Pancreas (tissue), 10 donors: ENCODE measurements around the gene TRIM25. TPM values are rescaled to one million over a fixed set of nuclear protein-coding genes. Genes with fewer than 3 reads are reported as not detected.

Source experiments
- ATAC-seq, 4 donors: fragments of 200-7000 bp; cut with Tn5 transposase; one replicate each; pipeline versions ENCODE4 v1.8.0 to v1.9.1; 2020; ENCODE audit warnings: mild to moderate bottlenecking in 4 of 4, moderate library complexity in 4 of 4
- DNase-seq, 6 donors: peaks; one replicate each; pipeline ENCODE4 v3.0.0-alpha.2; 2020
- FAIRE-seq: peaks from 2 replicates; lab custom pipeline; 2012; peaks lifted over from hg19 to GRCh38; lab: Jason Lieb, UNC
- H3K27ac ChIP-seq, 4 donors: fragments of 200-600 bp; sonication (generic); 1 replicate in 3 of 4; 2 replicates in 1 of 4; pipeline versions ENCODE4 v1.5.0 to v1.8.0; 2020
- H3K27me3 ChIP-seq, 4 donors: fragments of 200-600 bp; one replicate each; pipeline ENCODE4 v1.8.0; 2021
- H3K36me3 ChIP-seq, 3 donors: fragments of 200-600 bp; sonication (generic) in 1 of 3; one replicate each; pipeline versions ENCODE4 v1.5.0 to v1.8.0; 2020 to 2021
- H3K4me1 ChIP-seq, 3 donors: fragments of 200-600 bp; one replicate each; pipeline ENCODE4 v1.8.0; 2021
- H3K4me3 ChIP-seq, 4 donors: fragments of 200-600 bp; sonication (generic) in 2 of 4; one replicate each; pipeline versions ENCODE4 v1.5.0 to v1.8.0; 2020 to 2021
- H3K9me3 ChIP-seq, 4 donors: fragments of 200-600 bp; one replicate each; pipeline ENCODE4 v1.8.0; 2021
- WGBS, 2 donors: extraction: QIAGEN DNeasy Blood & Tissue Kit; methylation state at CpG; one replicate each; pipeline ENCODE4 v1.1.7; 2013; 5-methylcytosine and 5-hydroxymethylcytosine counted together
- intact Hi-C, 3 donors: fragments of 100-400 bp; cut with DNase I; formaldehyde crosslinking; loops; one replicate each; pipeline versions ENCODE4 v1.11.1 to v1.14.2; 2022
- polyA plus RNA-seq, 2 donors: library from polyadenylated mRNA; stranded (reverse); fragments of 200-250 nt; gene quantifications; one replicate each; pipeline ENCODE4 v1.2.3, GENCODE V29; 2013
- total RNA-seq, 6 donors: library from RNA; stranded (reverse); fragmentation: NEBNext Ultra II Directional in 4 of 6; extraction: Animal tissue kit (Norgen Biotek cat#: 25700) in 4 of 6; gene quantifications; one replicate each; pipeline versions ENCODE4 v1.2.1 to v1.2.4, GENCODE V29; 2021 to 2023
- TF ChIP-seq, protein P1 (sequence below), 4 donors: fragments of 200-600 bp; sonication (generic) in 3 of 4; IDR thresholded peaks; one replicate each; pipeline versions ENCODE4 v1.5.0 to v1.8.0; 2021; ENCODE audit warnings: antibody characterized with exemption in 4 of 4
- donor health status: healthy with polysubstance abuse.
- donor health status: DM: no; HTN: no; CAD: no; lungs with moderate emphysema.
- donor health status: DM: no; HTN: no; CAD: no.
- donor health status: control.
- donor health status: control.
- donor health status: Bipolar disorder and iron deficiency.
- donor health status: DM: yes; HTN: yes; CAD: no.
- donor health status: DM: no; HTN: no; CAD: no.
- donor health status: DM: no; HTN: no; CAD: no.
- donor health status: DM: yes; HTN: yes; CAD: no.

The TRIM25 gene
- total and polyA plus RNA-seq, 8 donors, result 12.2 to 39.4 (median 20.1) TPM

DNA sequence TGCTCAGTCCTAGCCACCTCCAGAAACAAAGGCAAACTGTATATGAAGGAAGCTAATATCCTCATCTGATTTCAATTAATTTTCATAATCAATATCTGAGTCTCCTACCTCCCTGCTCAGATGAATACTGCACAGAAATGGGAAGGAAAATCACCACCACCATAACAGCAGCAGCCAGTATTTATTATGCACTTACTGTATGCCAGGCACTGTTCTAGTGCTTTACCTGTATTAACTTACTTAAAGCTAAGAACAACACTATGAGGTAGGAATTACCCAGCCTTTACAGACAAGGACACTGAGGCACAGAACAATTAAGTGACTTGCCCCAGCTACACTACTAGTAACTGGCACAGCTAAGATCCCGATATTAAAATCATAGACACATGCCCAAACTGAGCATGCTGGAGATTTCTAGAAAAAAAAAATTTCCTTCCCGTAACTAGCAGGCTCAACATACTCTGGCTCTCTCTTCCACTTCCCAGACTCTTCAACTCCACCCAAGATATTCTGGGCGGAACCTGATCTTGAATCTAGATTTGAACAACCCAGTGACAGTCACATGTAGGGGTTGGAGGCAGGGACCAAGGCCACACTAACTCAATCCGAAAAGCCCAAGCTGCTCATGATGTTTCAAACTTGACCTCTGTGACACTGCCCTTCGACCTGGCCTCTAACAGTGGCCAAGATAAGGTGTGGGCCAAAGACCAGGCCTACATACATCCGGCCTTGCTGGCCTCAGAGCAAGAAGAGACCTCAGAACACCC is 3.9 kb downstream of the TRIM25 start:
- Histone ChIP-seq H3K27ac (no peak overlapping the region), H3K9me3 (no peaks in the 10 kb centered on the region), H3K36me3 (peaks cover 0 to 17% (median 0%) of the 10 kb centered on the region in 3 donors), H3K4me1 (peaks cover 7 to 19% (median 7%) of the 10 kb centered on the region in 3 donors), H3K4me3 (no peak overlapping the region), H3K27me3 (no peaks in the 10 kb centered on the region)
- DNase-seq (no peak), FAIRE-seq (no peak), ATAC-seq (no peak)
- TF ChIP-seq, protein P1, sequence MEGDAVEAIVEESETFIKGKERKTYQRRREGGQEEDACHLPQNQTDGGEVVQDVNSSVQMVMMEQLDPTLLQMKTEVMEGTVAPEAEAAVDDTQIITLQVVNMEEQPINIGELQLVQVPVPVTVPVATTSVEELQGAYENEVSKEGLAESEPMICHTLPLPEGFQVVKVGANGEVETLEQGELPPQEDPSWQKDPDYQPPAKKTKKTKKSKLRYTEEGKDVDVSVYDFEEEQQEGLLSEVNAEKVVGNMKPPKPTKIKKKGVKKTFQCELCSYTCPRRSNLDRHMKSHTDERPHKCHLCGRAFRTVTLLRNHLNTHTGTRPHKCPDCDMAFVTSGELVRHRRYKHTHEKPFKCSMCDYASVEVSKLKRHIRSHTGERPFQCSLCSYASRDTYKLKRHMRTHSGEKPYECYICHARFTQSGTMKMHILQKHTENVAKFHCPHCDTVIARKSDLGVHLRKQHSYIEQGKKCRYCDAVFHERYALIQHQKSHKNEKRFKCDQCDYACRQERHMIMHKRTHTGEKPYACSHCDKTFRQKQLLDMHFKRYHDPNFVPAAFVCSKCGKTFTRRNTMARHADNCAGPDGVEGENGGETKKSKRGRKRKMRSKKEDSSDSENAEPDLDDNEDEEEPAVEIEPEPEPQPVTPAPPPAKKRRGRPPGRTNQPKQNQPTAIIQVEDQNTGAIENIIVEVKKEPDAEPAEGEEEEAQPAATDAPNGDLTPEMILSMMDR (IDR thresholded peaks at IDR 0.05), result no peak
- WGBS, 2 donors, result 56 to 62% methylated on average over 6 of the region's 6 CpGs
- intact Hi-C loops, result no loop called here

GRCh38 chr17:56908001-56908542 is 5.8 kb downstream of the TRIM25 start:
- FAIRE-seq (no peak), ATAC-seq (peak in 2 of 4 donors; percentile 47 to 58)
- H3K4me3 ChIP-seq, result no peak overlapping the region

DNA sequence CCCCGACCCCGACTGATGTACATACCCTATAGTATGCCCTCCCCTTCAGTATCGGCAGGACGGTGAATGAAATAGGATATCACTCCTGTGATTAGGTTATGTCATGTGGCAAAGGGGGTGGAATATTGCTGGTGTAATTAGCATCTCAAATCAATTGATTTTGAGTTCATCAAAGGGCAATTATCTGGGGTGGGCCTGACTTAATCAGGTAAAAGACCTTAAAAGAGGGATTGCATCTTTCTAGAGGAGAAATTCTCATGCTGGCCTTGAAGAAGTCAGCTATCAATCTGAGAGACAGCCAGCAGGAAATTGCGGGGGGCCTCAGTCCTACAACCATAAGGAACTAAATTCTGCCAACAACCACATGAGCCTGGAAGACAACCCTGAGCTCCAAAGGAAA is 10.3 kb downstream of the TRIM25 start:
- H3K4me1 ChIP-seq, result no peaks in the 10 kb centered on the region
- TF ChIP-seq, protein P1 (IDR thresholded peaks at IDR 0.05), result no peak
- no peak overlapping the region for H3K27ac ChIP-seq
- no peaks in the 10 kb centered on the region for H3K27me3 ChIP-seq
- no peak for ATAC-seq
- peaks cover 4 to 61% (median 11%) of the 10 kb centered on the region in 3 donors for H3K36me3 ChIP-seq
- no peak overlapping the region for H3K4me3 ChIP-seq
- 89 to 98% methylated on average over 5 of the region's 5 CpGs for WGBS, 2 donors
- FAIRE-seq, result no peak
- intact Hi-C loops, result no loop called here
- DNase-seq, result no peak
- no peaks in the 10 kb centered on the region for H3K9me3 ChIP-seq

More at GRCh38 chr17:56908001-56908542, 5.8 kb downstream of the TRIM25 start:
- TF ChIP-seq, protein P1 (IDR thresholded peaks at IDR 0.05), result no peak
- DNase-seq, result peak in 1 of 6 donors; percentile 45
- H3K9me3 ChIP-seq, result no peaks in the 10 kb centered on the region
- H3K4me1 ChIP-seq, result peaks cover 6 to 19% (median 7%) of the 10 kb centered on the region in 3 donors
- H3K27ac ChIP-seq, result no peak overlapping the region
- peaks cover 4 to 31% (median 10%) of the 10 kb centered on the region in 3 donors for H3K36me3 ChIP-seq
- intact Hi-C loops, result no loop called here
- 78% methylated on average over 9 of the region's 9 CpGs for WGBS, 2 donors
- H3K27me3 ChIP-seq, result no peaks in the 10 kb centered on the region

GRCh38 chr17:56902348-56902747 is 11.5 kb downstream of the TRIM25 start:
- Histone ChIP-seq H3K4me3 (no peak overlapping the region), H3K36me3 (peaks cover 4 to 61% (median 11%) of the 10 kb centered on the region in 3 donors), H3K9me3 (no peaks in the 10 kb centered on the region), H3K27me3 (no peaks in the 10 kb centered on the region), H3K27ac (no peak overlapping the region), H3K4me1 (no peaks in the 10 kb centered on the region)
- DNase-seq (no peak), ATAC-seq (no peak), FAIRE-seq (no peak)
- TF ChIP-seq, protein P1 (IDR thresholded peaks at IDR 0.05), result no peak
- intact Hi-C loops, result no loop called here
- WGBS, 2 donors, result 92 to 99% methylated on average over 4 of the region's 4 CpGs

GRCh38 chr17:56899403-56899802 is 14.4 kb downstream of the TRIM25 start:
- Histone ChIP-seq H3K4me3 (no peak overlapping the region), H3K27me3 (no peaks in the 10 kb centered on the region), H3K9me3 (no peaks in the 10 kb centered on the region), H3K27ac (no peak overlapping the region), H3K36me3 (peaks cover 4 to 59% (median 25%) of the 10 kb centered on the region in 3 donors), H3K4me1 (no peaks in the 10 kb centered on the region)
- no peak for ATAC-seq
- TF ChIP-seq, protein P1 (IDR thresholded peaks at IDR 0.05), result no peak
- FAIRE-seq, result no peak
- intact Hi-C loops, result no loop called here
- 84 to 87% methylated on average over 7 of the region's 7 CpGs for WGBS, 2 donors
- no peak for DNase-seq
